ENCODE data around the gene HGD. TPM values are rescaled to one million over a fixed set of nuclear protein-coding genes. Genes with fewer than 3 reads are reported as not detected.

HGD gene
- total and polyA plus RNA-seq, 2 of the 13 experiments (the other 11 are each of a cell fraction or from before 2014, with no cell fraction given), result 265 to 398 TPM

GRCh38 chr3:120678331-120678947 is 3.6 kb downstream of the HGD start (continued):
- 0 out of 2 replicates have a peak, but pooled peaks have one; percentile 16 for TF ChIP-seq TFDP1 (CRISPR knock-in tag; IDR thresholded peaks at IDR 0.05; ENCODE audit: borderline replicate concordance)
- TF ChIP-seq ZMYM4 (CRISPR knock-in tag; IDR thresholded peaks at IDR 0.05), result peak; percentile 60
- TF ChIP-seq NONO (IDR thresholded peaks at IDR 0.05), result no peak
- TF ChIP-seq NONO (CRISPR knock-in tag; conservative IDR thresholded peaks at IDR 0.05), result no peak
- peak; percentile 40; the same call in 1 of the 2 replicates for TF ChIP-seq ZFP37 (CRISPR knock-in tag; IDR thresholded peaks at IDR 0.05; ENCODE audit: borderline replicate concordance)
- no peak for TF ChIP-seq FIP1L1 (IDR thresholded peaks at IDR 0.05; ENCODE audit: borderline replicate concordance, insufficient read depth, low read depth, low read length)
- peak; percentile 59; the same call in 1 of the 2 replicates for TF ChIP-seq MIER3 (CRISPR knock-in tag; IDR thresholded peaks at IDR 0.05; ENCODE audit: borderline replicate concordance)
- no peak for TF ChIP-seq KLF13 (CRISPR knock-in tag; IDR thresholded peaks at IDR 0.05)
- TF ChIP-seq ZNF280D (CRISPR knock-in tag; IDR thresholded peaks at IDR 0.05), result no peak
- TF ChIP-seq SIX4 (CRISPR knock-in tag; IDR thresholded peaks at IDR 0.05), result no peak
- no peak for TF ChIP-seq ZNF720 (CRISPR knock-in tag; IDR thresholded peaks at IDR 0.05)
- TF ChIP-seq DMAP1 (CRISPR knock-in tag; IDR thresholded peaks at IDR 0.05), result peak; percentile 51; the same call in 1 of the 2 replicates
- no peak for TF ChIP-seq XRCC5 (optimal IDR thresholded peaks at IDR 0.05; ENCODE audit: low read length)
- no peak for TF ChIP-seq SCMH1 (CRISPR knock-in tag; IDR thresholded peaks at IDR 0.05; ENCODE audit: borderline replicate concordance)
- TF ChIP-seq ZMYM3 (CRISPR knock-in tag; IDR thresholded peaks at IDR 0.05), result no peak
- no peak for TF ChIP-seq ZNF883 (CRISPR knock-in tag; IDR thresholded peaks at IDR 0.05; ENCODE audit: not compliant biosample characterization)
- TF ChIP-seq ZNF143 (CRISPR knock-in tag; IDR thresholded peaks at IDR 0.05), result no peak
- no peak for TF ChIP-seq ZNF44 (CRISPR knock-in tag; IDR thresholded peaks at IDR 0.05)
- no peak for TF ChIP-seq DR1 (CRISPR knock-in tag; IDR thresholded peaks at IDR 0.05)
- TF ChIP-seq, protein P1, sequence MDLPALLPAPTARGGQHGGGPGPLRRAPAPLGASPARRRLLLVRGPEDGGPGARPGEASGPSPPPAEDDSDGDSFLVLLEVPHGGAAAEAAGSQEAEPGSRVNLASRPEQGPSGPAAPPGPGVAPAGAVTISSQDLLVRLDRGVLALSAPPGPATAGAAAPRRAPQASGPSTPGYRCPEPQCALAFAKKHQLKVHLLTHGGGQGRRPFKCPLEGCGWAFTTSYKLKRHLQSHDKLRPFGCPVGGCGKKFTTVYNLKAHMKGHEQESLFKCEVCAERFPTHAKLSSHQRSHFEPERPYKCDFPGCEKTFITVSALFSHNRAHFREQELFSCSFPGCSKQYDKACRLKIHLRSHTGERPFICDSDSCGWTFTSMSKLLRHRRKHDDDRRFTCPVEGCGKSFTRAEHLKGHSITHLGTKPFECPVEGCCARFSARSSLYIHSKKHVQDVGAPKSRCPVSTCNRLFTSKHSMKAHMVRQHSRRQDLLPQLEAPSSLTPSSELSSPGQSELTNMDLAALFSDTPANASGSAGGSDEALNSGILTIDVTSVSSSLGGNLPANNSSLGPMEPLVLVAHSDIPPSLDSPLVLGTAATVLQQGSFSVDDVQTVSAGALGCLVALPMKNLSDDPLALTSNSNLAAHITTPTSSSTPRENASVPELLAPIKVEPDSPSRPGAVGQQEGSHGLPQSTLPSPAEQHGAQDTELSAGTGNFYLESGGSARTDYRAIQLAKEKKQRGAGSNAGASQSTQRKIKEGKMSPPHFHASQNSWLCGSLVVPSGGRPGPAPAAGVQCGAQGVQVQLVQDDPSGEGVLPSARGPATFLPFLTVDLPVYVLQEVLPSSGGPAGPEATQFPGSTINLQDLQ (CRISPR knock-in tag; IDR thresholded peaks at IDR 0.05), result no peak
- TF ChIP-seq NRL (CRISPR knock-in tag; IDR thresholded peaks at IDR 0.05; ENCODE audit: borderline replicate concordance), result no peak
- TF ChIP-seq HIC2 (CRISPR knock-in tag; IDR thresholded peaks at IDR 0.05; ENCODE audit: low read depth), result no peak
- no peak for TF ChIP-seq ZNF746 (CRISPR knock-in tag; IDR thresholded peaks at IDR 0.05)

All from HepG2 (cell line).